ENCODE data around the gene SCARF1. TPM values are rescaled to one million over a fixed set of nuclear protein-coding genes. Genes with fewer than 3 reads are reported as not detected.

Gene SCARF1
- total RNA-seq, 1 experiment from 2014 or later, result 0.14 TPM

DNA sequence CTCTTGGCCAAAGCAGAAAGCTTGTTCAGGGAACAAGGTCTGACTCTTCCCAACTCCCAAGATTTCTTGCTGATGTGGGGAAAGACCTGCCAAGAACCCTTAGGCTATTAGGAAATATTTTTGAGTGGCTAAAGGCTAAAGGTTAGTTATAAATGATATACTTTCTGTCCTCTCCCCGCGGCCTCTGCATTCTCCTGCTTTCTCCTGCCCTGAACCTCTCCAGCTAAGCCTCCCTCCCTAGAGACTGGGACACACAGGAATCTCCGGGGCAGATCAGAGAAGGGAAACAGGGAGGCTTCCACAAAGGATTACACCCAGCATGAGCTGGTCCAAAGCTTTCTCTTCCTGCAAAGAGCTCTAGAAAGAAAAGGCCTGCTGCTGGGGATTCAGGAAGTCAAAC is 19.2 kb downstream of the SCARF1 start:
- CTCF ChIA-PET, result interaction anchor here (0.7 to 2.1 kb wide), 4 partner anchors 17 to 504 kb away, joined by 3 to 16 read pairs (median 4); partner anchors contain the start of gene PITPNA
- intact Hi-C loops (cut with micrococcal nuclease; ENCODE audit: unreplicated experiment), result loop anchor here (10.0 kb wide), 1 partner anchor 172 kb away; the partner anchor contains the start of gene CRK
- Histone ChIP-seq H3K9me3 (no peaks in the 10 kb centered on the region), H3K27me3 (replicated peaks; ENCODE audit: control insufficient read depth, insufficient read depth, low read length) (no peaks in the 10 kb centered on the region), H3K4me1 (peaks cover 31% of the 10 kb centered on the region), H3K36me3 (ENCODE audit: control insufficient read depth, insufficient read depth, low read length) (no peaks in the 10 kb centered on the region), H3K4me3 (ENCODE audit: low read depth, low read length) (no peak overlapping the region)
- BruUV-seq (replicated peaks), result no TSS peak
- H3K27ac Mint-ChIP-seq (ENCODE audit: unreplicated experiment), result peak overlapping the region; percentile 45
- TF ChIP-seq, protein P1, sequence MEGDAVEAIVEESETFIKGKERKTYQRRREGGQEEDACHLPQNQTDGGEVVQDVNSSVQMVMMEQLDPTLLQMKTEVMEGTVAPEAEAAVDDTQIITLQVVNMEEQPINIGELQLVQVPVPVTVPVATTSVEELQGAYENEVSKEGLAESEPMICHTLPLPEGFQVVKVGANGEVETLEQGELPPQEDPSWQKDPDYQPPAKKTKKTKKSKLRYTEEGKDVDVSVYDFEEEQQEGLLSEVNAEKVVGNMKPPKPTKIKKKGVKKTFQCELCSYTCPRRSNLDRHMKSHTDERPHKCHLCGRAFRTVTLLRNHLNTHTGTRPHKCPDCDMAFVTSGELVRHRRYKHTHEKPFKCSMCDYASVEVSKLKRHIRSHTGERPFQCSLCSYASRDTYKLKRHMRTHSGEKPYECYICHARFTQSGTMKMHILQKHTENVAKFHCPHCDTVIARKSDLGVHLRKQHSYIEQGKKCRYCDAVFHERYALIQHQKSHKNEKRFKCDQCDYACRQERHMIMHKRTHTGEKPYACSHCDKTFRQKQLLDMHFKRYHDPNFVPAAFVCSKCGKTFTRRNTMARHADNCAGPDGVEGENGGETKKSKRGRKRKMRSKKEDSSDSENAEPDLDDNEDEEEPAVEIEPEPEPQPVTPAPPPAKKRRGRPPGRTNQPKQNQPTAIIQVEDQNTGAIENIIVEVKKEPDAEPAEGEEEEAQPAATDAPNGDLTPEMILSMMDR (IDR thresholded peaks at IDR 0.05; ENCODE audit: insufficient read depth in 1 of 2, low read depth in 1 of 2, low read length in 1 of 2, severe bottlenecking in 1 of 2, unreplicated experiment in 1 of 2), result no peak
- peaks cover 23% of the 10 kb centered on the region for H3K4me1 Mint-ChIP-seq (ENCODE audit: low read depth, unreplicated experiment)
- H3K4me3 Mint-ChIP-seq (ENCODE audit: unreplicated experiment), result peak overlapping the region; percentile 95
- no peaks in the 10 kb centered on the region for H3K27me3 Mint-ChIP-seq (ENCODE audit: insufficient read depth, unreplicated experiment)
- peaks cover 26% of the 10 kb centered on the region for H3K36me3 Mint-ChIP-seq (ENCODE audit: insufficient read depth, unreplicated experiment)
- H3K9me3 Mint-ChIP-seq (ENCODE audit: unreplicated experiment), result no peaks in the 10 kb centered on the region
- POLR2A ChIA-PET, result interaction anchor here (0.6 to 2.3 kb wide), 2 partner anchors 28 to 35 kb away, joined by 6 to 9 read pairs; no protein-coding TSS in a partner anchor
- DNase-seq, result no peak

DNA sequence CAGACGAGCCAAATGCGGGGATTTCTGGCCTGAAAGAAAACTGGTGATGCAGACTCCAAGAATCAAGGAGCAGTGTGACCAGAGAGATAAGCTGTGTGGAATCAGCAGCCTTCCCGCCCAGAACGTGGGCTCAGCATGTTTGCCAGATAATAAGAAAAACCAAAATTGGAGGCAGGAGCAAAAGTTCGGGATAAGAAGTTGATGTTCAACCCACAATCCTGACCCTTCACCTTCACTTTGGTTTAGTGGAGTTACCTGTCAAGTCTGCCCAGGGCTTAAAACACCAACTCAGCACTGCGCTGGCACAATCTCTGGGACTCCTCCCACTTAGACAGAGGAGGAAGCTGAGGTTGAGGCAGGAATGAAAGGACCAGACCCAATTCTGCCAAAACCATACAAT is 20.0 kb downstream of the SCARF1 start:
- POLR2A ChIA-PET, result interaction anchor here (1.5 to 2.3 kb wide), 2 partner anchors 28 to 35 kb away, joined by 6 to 9 read pairs; no protein-coding TSS in a partner anchor
- Histone ChIP-seq H3K27me3 (replicated peaks; ENCODE audit: control insufficient read depth, insufficient read depth, low read length) (no peaks in the 10 kb centered on the region), H3K9me3 (no peaks in the 10 kb centered on the region), H3K4me3 (ENCODE audit: low read depth, low read length) (no peak overlapping the region), H3K4me1 (peaks cover 31% of the 10 kb centered on the region), H3K36me3 (ENCODE audit: control insufficient read depth, insufficient read depth, low read length) (no peaks in the 10 kb centered on the region)
- CTCF ChIA-PET, result interaction anchor here (0.7 to 2.1 kb wide), 6 partner anchors 18 to 606 kb away, joined by 3 to 16 read pairs (median 3); partner anchors contain the start of gene PITPNA
- Mint-ChIP-seq H3K36me3 (ENCODE audit: insufficient read depth, unreplicated experiment) (peaks cover 26% of the 10 kb centered on the region), H3K4me1 (ENCODE audit: low read depth, unreplicated experiment) (peaks cover 23% of the 10 kb centered on the region), H3K4me3 (ENCODE audit: unreplicated experiment) (peak overlapping the region; percentile 95), H3K27ac (ENCODE audit: unreplicated experiment) (peak overlapping the region; percentile 45), H3K9me3 (ENCODE audit: unreplicated experiment) (no peaks in the 10 kb centered on the region), H3K27me3 (ENCODE audit: insufficient read depth, unreplicated experiment) (no peaks in the 10 kb centered on the region)
- intact Hi-C loops (cut with micrococcal nuclease; ENCODE audit: unreplicated experiment), result loop anchor here (10.0 kb wide), 1 partner anchor 171 kb away; the partner anchor contains the start of gene CRK
- TF ChIP-seq, protein P1 (IDR thresholded peaks at IDR 0.05; ENCODE audit: insufficient read depth in 1 of 2, low read depth in 1 of 2, low read length in 1 of 2, severe bottlenecking in 1 of 2, unreplicated experiment in 1 of 2), result no peak
- TSS peak; percentile 24 for BruUV-seq (replicated peaks)
- DNase-seq, result no peak

DNA sequence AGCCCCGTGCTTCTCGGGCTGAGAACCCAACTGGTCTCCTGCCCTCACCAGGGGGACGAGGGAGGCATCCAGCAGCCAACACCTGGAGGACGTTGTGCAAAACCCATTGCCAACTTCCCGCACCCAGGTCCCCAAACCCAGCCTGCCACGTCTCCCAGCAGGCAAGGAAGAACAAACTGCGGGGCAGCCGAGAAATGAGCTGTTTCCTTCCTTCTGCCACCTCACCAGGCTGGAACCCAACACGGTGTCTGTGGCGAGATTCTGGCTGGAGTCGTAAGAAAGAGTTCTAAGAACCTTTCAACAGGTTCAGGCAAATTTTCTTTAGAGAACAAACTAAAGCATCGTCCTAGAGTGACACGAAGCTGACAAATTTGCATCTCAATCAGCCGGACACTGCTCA is 20.5 kb downstream of the SCARF1 start:
- peaks cover 26% of the 10 kb centered on the region for H3K36me3 Mint-ChIP-seq (ENCODE audit: insufficient read depth, unreplicated experiment)
- intact Hi-C loops (cut with micrococcal nuclease; ENCODE audit: unreplicated experiment), result loop anchor here (10.0 kb wide), 1 partner anchor 170 kb away; the partner anchor contains the start of gene CRK
- peaks cover 29% of the 10 kb centered on the region for H3K4me1 ChIP-seq
- peaks cover 19% of the 10 kb centered on the region for H3K4me1 Mint-ChIP-seq (ENCODE audit: low read depth, unreplicated experiment)
- BruUV-seq (replicated peaks), result no TSS peak
- H3K36me3 ChIP-seq (ENCODE audit: control insufficient read depth, insufficient read depth, low read length), result no peaks in the 10 kb centered on the region
- TF ChIP-seq, protein P1 (IDR thresholded peaks at IDR 0.05; ENCODE audit: insufficient read depth in 1 of 2, low read depth in 1 of 2, low read length in 1 of 2, severe bottlenecking in 1 of 2, unreplicated experiment in 1 of 2), result no peak
- H3K27ac Mint-ChIP-seq (ENCODE audit: unreplicated experiment), result no peak overlapping the region
- no peak for DNase-seq
- H3K27me3 Mint-ChIP-seq (ENCODE audit: insufficient read depth, unreplicated experiment), result no peaks in the 10 kb centered on the region
- H3K27me3 ChIP-seq (replicated peaks; ENCODE audit: control insufficient read depth, insufficient read depth, low read length), result no peaks in the 10 kb centered on the region
- H3K9me3 Mint-ChIP-seq (ENCODE audit: unreplicated experiment), result no peaks in the 10 kb centered on the region
- POLR2A ChIA-PET, result interaction anchor here (1.5 kb wide), 1 partner anchor 35 kb away, joined by 6 read pairs; no protein-coding TSS in a partner anchor
- H3K9me3 ChIP-seq, result no peaks in the 10 kb centered on the region
- no peak overlapping the region for H3K4me3 Mint-ChIP-seq (ENCODE audit: unreplicated experiment)
- H3K4me3 ChIP-seq (ENCODE audit: low read depth, low read length), result no peak overlapping the region
- CTCF ChIA-PET, result interaction anchor here (0.6 to 2.1 kb wide), 3 partner anchors 18 to 325 kb away, joined by 3 to 16 read pairs (median 3); no protein-coding TSS in a partner anchor
